NOMO-1 treated with DMSO at 0.1 percent for 48 hours (cell line): ENCODE measurements around the gene KCNJ16.
"Not testable (repeated sequence)": the region's sequence is repeated elsewhere in the genome, so short reads cannot be mapped to it uniquely, and the experiment has no call there.

Source experiments
- DNase-seq: peaks from one replicate; lab custom pipeline; 2025; ENCODE audit not compliant: unreplicated experiment; lab: John Stamatoyannopoulos, UW

The KCNJ16 gene

GRCh38 chr17:70074956-70075355, at the start of gene KCNJ16:
TSS of gene KCNJ16 (plus strand) at chr17:70075225. CDS start at chr17:70132088, 56,863 bp downstream.
- no peak for DNase-seq

- DNase-seq, result no peak
Measured at GRCh38 chr17:70028397-70028796, 46.6 kb upstream of the KCNJ16 start.

GRCh38 chr17:70028978-70029767, 45.9 kb upstream of the KCNJ16 start:
- no peak for DNase-seq

- DNase-seq, result no peak
Measured at GRCh38 chr17:70030371-70030770, 44.7 kb upstream of the KCNJ16 start.

- DNase-seq, result no peak
Measured at GRCh38 chr17:70031341-70031740, 43.7 kb upstream of the KCNJ16 start.

- no peak for DNase-seq
Measured at GRCh38 chr17:70033165-70033564, 41.9 kb upstream of the KCNJ16 start.

- no peak for DNase-seq
Measured at GRCh38 chr17:70034158-70034557, 40.9 kb upstream of the KCNJ16 start.

- DNase-seq, result no peak
Measured at GRCh38 chr17:70037498-70037897, 37.5 kb upstream of the KCNJ16 start.

GRCh38 chr17:70040336-70040735, 34.7 kb upstream of the KCNJ16 start:
- no peak for DNase-seq

GRCh38 chr17:70041061-70041460, 34.0 kb upstream of the KCNJ16 start:
- DNase-seq, result no peak

- DNase-seq, result no peak
Measured at GRCh38 chr17:70041540-70041939, 33.5 kb upstream of the KCNJ16 start.

GRCh38 chr17:70045780-70046179, 29.2 kb upstream of the KCNJ16 start:
- not testable (repeated sequence) for DNase-seq

GRCh38 chr17:70047619-70048419, 27.2 kb upstream of the KCNJ16 start:
- DNase-seq, result no peak

- DNase-seq, result no peak
Measured at GRCh38 chr17:70049801-70050591, 25.0 kb upstream of the KCNJ16 start.

- no peak for DNase-seq
Measured at GRCh38 chr17:70050931-70051330, 24.1 kb upstream of the KCNJ16 start.

- DNase-seq, result peak; percentile 40
Measured at GRCh38 chr17:70053241-70054234, 21.5 kb upstream of the KCNJ16 start.

- no peak for DNase-seq
Measured at GRCh38 chr17:70055000-70055399, 20.0 kb upstream of the KCNJ16 start.

- DNase-seq, result no peak
Measured at GRCh38 chr17:70059071-70059470, 16.0 kb upstream of the KCNJ16 start.

GRCh38 chr17:70059649-70060048, 15.4 kb upstream of the KCNJ16 start:
- DNase-seq, result no peak

GRCh38 chr17:70060415-70060814, 14.6 kb upstream of the KCNJ16 start:
- DNase-seq, result no peak
